NOMO-1 (cell line): ENCODE measurements around the gene MTERF1.
"Not testable (repeated sequence)": the region's sequence is repeated elsewhere in the genome, so short reads cannot be mapped to it uniquely, and the experiment has no call there.

Experiments
- DNase-seq, 2 experiments: peaks; one replicate each; lab custom pipeline; 2025; ENCODE audit not compliant: unreplicated experiment in 2 of 2; lab: John Stamatoyannopoulos, UW

The MTERF1 gene

DNA sequence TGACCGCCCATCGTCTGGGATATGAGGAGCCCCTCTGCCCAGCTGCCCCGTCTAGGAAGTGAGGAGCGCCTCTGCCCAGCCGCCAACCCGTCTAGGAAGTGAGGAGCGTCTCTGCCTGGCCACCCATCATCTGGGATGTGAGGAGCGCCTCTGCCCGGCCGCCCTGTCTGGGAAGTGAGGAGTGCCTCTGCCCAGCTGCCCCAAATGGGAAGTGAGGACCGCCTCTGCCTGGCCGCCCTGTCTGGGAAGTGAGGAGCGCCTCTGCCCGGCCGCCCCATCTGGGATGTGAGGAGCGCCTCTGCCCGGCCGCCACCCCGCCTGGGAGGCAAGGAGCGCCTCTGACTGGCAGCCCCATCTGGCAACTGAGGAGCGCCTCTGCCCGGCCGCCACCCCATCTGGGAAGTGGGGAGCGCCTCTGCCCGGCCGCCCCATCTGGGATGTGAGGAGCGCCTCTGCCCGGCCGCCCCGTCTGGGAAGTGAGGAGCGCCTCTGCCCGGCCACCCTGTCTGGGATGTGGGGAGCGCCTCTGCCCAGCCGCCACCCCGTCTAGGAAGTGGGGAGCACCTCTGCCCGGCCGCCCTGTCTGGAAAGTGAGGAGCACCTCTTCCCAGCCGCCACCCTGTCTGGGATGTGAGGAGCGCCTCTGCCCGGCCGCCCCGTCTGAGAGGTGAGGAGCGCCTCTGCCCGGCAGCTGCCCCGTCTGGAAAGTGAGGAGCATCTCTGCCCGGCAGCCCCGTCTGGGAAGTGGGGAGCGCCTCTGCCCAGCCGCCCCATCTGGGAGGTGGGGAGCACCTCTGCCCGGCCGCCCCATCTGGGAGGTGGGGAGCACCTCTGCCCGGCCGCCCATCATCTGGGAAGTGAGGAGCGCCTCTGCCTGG lies 7.1 kb upstream of the MTERF1 start:
- not testable (repeated sequence) for DNase-seq

DNA sequence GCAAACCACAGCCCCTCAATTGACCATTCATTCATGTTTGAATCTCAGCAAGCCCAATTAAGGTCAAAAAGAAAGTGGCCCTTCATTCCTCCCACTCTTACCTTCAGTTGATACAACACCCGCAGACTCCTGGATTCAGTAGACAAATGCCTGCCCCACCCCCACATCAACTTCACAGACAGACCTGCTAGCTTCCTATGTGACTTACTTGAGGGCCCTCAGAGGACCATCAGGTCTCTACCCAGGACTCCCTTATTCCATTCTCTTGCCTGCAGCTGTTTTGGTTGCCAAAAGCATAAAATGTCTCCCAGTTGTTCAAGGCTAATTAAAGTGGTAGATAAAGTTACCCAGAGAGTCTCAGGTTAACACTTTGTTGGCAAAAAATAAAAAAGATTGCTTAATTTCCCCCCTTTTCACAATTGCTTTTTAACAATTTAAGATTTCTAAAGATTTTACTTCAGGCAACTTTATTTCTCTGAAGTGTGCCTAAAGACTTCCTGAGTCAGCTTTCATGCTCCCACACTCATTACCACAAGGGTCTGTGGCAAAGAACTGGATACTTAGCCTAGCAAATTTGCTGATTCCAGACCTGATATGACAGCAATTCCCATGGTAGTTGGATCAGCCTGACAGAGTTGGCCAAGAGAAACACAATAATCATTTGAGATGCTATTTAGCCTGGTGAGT lies 3.3 kb upstream of the MTERF1 start:
- DNase-seq, result no peak

DNA sequence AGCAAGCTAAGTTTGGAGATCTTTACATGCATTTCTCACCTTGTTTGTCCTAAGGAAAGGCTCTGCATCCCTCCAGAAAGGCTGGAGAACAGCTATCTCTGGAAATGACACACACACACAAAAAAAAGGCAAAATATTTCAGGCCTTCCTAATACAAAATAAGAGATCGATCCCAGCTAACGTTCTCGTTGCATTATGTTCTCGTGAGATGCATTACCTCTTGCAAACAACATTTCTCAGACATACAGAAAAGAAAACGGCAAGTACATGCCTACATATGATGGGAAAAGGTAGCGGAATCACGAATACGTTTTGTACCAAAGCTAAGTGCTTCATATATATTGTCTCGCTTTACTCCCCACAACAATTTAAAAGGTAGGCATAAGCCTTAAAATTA lies 488 bp downstream of the MTERF1 start:
- DNase-seq, result no peak

DNA sequence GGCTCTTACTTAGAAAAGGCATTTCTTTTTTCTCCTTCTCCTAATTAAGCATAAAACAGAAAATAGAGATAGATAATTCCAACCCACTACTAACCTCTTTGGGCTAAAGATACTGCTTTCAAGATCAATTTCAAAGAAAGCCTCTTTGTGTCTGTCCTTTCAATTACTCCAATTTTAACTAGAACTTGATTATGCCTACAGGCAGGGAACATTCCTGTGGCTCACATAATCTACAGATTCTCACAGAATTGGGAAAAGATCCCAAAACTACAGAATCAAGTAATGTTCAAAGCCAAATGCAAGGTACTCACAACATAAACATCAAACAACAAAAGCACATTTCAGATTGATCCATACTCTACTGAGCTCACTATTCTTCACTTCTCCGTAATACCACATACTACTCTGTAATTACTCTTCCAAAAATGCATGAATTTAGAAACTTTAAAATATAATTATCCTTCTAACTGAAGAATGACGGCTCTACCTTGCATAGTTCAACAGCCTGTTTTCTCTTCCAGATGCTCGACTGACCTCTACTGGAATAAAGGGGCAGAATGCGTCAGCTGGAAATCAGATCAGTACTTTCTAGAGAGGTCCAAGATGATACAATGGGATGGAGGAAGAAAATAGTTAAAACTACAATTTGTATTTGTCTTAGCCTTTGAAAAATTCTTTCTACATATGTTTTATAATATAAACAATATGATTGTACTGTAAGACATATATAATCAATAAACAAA lies 3.9 kb downstream of the MTERF1 start:
- DNase-seq, result peak; percentile 36 to 64

DNA sequence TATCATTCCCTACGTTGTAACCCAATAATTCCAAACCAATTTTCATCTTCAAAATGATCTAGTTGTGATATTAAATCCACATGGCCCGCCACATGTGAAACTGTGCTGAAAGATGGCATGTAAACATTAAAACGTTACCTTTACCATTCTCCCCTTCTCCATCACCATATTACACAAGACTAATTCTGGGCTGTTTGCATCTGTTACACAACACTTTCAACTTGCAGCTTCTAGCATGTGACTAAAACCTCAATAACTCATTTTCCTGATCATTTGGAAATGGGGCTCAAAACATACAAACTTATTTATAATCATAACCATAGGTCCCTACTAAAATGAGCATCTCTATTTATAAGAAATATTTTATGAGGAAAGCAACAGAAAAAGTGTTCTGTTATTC lies 4.7 kb downstream of the MTERF1 start:
- peak; percentile 79 to 93 for DNase-seq

DNA sequence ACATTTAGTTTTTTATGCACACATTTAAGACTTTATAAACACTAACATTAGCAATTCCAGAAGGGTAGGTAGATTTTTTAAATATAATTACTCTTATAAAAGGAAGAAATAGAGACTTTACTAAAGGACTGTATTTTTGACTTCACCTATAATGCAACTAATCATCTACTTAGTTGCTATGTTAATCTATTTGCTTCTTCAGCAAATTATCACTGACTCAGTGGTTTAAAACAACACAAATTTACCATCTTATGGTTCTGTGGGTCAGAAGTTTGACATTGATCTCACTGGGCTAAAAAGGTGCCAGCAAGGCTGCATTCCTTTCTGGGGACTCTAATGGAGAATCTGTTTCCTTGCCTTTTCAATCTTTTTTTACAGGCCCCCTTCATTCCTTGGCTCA lies 7.6 kb downstream of the MTERF1 start:
- DNase-seq, result no peak

DNA sequence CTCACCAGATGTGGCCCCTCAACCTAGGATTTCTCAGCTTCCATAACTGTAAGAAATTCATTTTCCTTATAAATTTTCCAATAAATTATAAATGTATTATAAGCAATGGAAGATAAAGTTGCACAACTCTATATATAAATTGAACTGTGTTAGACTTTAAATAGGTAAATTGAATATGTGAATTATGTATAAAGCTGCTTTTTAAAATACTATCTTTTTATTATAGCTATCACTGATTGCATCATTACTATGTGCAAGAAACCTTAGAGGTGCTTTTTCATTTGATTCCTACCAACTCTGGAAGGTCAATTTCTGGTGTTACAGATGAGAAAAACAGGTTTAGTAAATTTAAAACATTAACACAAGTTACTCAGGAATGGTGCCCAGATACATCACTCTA lies 8.4 kb downstream of the MTERF1 start:
- DNase-seq, result no peak

DNA sequence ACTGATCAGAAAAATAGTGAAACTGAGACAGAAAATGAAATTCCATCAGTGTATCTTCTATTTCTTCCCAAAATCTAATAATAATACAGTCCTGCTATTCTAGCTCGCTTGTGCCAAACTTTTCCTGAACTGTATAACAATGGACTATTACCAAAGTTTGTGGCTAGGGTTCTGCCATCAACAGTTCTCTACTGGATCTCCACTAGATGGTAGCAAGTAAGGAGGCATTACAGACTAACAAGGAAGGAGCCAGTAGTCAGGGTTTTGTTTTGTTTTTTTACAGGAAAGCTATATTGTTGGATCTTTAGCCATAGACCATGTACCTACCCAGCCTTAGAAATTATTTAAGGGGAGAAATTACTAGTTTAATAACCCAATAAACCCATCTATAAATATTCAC lies 10.8 kb downstream of the MTERF1 start:
- DNase-seq, result no peak

DNA sequence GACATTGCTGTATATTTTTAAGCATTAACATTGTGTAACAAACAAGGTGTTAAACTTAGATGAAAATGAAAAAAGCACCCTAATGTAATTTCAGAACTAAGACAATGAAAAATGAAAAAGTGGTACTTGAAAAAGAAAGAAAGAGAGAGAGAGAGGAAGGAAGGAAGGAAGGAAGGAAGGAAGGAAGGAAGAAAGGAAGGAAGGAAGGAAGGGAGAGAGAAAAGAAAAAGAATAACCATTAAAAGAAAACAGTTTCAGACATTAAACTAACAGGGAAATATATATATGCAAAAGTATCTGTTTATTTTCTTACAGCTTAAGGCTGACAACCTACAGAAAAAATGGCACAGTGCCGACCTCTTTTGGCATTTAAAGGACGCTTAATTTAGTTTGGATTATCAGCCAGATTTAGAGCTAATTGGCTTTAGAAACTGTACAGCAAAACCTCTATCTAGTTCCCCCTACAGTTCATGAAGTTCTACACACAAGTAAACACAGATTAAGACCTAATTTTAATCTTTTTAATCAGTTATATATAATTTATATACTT lies 13.8 kb downstream of the MTERF1 start:
- no peak for DNase-seq

DNA sequence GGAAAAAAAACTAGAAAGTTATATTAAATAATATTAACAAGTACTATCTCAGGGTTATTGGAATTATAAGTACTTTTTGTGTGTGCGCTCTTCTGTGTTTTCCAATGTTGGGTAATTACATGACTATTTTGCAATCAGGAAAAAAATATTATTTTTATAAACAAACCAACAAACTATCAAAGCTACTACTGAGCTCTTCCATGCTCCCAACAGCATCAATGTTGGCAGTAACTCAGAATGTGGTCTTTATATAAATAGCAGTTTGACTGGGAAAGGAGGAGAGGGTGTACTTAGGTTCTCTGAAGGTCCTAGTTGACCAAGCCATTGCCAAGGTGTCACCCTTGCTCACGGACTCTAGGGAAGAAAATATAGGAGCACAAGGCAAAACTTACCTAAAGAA lies 15.0 kb downstream of the MTERF1 start:
- no peak for DNase-seq

DNA sequence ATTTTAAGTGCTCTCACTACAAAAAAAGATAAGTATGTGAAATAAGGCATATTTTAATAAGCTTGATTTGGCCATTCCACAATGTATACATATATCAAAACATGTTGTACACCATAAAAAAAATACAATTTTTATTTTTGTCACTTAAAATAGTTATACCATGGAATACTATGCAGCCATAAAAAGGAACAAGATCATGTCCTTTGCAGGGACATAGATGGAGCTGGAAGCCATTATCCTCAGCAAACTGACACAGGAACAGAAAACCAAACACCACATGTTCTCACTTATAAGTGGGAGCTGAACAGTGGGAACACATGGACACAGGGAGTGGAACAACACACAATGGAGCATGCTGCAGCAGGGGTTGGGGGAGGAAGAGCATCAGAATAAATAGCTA lies 15.9 kb downstream of the MTERF1 start:
- DNase-seq, result not testable (repeated sequence)

DNA sequence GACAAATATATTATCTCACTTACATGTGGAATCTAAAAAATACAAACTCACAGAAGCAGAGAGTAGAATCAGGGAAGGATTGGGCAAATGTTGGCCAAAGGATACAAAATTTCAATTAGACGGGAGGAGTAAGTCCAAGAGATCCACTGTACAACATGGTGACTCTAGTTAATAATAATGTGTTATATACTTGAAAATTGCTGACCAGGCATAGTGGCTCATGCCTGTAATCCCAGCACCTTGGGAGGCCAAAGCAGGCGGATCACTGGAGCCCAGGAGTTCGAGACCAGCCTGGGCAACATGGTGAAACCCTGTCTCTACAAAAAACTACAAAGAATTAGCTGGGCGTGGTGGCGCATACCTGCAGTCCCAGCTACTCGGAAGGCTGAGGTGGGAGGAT lies 16.4 kb downstream of the MTERF1 start:
- no peak for DNase-seq

DNA sequence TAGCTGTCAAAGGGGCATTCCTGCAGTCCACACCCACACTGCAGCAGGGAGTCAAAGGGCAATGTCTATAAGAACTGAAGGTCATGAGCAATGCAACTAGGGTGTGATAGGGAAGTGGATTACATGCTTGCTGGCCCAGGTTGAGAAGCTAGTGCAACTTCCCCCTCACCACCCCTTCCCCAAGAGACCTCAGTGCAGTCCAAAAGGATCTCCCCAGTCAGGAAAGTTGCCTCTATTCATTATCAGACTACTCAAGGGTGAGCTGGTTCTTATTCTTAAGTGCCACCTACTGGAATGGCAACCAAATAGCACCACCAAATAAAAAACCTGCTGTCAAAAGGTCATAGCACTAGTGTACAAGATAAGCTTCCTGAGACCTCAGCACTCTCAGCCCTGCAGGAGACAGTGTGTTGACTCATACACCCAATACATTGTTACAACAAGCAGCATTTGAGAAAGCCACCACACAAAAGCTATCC lies 28.2 kb downstream of the MTERF1 start:
- peak; percentile 78 to 84 for DNase-seq

DNA sequence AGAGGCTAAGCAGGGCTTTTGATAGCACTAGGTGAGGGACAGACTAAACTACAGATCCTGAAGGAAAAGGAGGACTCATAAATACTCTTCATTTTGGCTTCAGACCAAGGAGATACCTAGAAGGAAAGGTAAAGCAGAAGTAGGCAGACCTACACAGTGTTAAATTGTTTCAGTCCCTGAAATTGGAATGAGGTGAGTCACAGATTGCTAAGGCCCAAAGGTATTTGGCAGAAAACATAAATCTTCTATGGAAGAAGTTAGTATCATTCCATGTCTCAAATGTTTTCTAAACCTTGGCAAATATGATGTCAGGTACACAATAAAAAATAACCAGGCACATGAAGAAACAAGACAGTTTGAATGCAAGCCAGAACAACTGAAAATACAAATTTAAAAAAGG lies 30.0 kb downstream of the MTERF1 start:
- DNase-seq, result no peak

DNA sequence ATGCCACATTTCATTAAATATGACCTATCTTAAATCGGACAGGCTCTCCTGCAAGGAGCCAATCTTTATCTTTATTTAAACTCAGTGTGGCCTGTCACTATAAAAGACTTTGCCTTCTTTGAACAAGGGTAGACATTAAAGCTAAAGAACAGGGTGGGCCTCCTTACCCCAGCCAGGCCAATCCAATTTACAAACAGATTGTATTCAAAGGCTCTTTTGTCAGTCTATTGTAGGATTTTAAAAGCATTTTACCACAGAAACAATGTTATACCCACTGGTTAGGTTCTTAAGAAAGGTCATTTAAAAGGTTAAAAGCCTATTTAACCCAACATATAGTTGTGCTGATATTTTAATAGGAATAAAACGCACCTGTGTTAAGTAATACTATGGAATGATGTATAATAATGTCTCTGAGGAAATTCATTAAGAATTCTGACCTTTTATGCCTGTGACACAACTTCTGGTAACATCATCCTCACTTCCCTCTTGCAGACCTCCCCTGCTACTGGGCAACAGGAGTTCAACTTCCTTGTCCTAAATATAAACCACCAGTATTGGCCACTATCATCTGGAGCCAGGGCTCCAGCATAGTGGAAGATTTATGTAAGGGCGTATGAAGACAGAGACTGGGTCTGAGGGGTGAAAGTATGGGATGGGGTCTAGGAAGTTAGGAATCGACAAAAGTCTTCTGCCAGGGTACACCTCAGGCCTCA lies 32.5 kb downstream of the MTERF1 start:
- peak; percentile 88 to 99 for DNase-seq

DNA sequence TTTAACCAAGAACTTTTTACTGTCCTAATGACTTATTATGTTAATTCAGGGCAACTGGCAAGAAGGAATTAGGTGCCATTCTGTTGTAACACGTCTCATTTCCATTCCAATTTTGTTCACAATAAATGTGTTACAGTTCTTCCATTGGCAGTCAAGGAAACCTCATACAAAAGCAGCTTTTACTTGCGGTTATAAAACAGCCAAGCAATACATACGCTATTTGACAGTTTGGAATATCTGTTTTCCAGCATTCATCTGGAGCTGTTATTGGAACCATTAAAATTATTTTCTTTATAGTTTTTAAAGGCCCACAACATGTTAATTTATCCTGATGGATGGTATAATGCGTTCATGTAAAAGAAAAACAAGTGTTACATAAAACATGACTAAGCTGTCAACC lies 33.3 kb downstream of the MTERF1 start:
- DNase-seq, result no peak

DNA sequence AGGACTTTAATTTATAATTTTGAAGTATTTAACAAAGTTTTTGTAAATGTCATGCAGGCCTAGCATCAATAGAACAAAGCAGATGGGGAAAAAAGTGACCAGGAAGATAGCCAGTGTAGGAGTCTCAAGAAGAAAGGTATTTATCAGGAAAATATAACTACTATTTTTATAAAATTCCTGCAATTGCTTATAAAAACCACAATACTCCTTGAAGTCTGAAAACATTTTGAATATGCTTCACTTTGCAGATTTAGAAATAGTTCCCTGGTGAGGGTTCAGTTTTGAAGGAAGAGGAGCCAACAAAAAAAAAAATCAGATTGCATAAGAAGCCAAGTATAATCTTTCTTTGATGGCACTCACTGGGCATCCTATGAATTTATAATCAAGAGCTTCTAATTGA lies 34.1 kb downstream of the MTERF1 start:
- no peak for DNase-seq

DNA sequence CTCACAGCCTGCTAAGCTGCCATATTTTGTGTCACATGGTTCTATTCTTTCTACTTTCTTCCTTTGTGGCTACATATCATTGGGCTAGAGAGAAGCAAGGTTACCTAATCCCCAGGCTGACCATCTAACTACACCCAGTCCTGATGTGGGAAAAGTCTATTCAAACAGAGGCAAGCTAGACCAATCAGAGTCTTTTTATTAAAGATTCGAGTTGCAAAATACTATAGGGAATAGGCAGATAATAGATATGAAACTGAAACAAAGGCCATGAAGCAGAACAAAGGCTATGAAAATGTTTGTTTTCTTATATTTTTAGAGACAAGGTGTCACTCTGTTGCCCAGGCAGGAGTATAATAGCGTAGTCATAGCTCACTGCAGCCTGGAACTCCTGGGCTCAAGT lies 36.7 kb downstream of the MTERF1 start:
- no peak for DNase-seq

DNA sequence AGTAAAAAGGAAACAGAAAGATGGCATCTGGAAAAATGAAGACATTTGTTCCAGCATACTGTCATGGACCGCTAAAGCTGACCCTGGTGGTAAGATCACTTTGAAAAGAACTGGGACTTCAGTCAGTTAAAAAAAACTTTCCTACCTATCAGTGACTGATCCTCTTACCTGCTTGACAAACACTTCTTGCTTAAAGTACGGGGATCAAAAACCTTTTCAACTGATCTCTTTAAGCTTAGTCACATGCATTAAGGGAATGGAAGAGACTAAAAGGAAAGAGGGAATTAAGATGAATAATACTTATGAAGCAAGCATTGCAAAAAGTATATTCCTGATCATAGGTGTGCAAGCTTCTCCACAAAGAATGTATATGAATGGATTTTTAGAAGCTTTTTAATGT lies 42.1 kb downstream of the MTERF1 start:
- no peak for DNase-seq

DNA sequence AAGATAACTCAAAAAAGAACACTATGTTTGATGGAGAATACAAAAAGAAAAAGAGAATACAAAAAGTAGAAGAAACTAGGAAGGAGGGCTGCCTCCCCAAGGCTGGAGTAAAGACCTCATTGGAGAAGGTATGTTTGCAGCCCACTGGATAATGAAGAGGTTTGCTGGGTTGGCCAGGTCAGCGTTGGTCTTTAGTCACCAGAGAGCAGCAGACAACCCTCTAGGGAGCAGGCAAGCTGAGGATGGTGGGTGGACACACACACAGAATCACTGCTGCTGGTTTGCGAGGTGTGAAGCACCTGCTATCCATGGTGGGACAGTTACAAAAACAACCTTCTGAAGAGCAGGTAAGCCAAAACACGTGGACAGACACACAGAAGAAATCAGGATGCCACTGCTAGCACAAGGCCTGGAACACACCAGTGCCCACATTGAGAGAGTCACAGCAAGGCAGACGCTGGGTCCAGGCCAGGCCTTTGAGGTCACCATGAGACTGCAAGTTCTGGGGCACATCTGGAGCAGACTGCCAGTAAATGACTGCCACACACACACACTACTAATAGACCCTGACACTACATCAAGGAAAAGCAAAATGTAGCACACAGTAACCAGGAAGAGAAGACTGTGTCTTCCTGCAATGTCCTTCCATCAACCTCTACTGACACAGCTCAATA lies 43.0 kb downstream of the MTERF1 start:
- DNase-seq, result no peak
